Astrocyte (in vitro differentiated cells and primary cell): ENCODE data around the gene DOCK11. TPM values are rescaled to one million over a fixed set of nuclear protein-coding genes. Genes with fewer than 3 reads are reported as not detected.
A peak's percentile ranks its signal among the peaks of the same experiment; 100 is the strongest.
"Not testable (repeated sequence)": the region's sequence is repeated elsewhere in the genome, so short reads cannot be mapped to it uniquely, and the experiment has no call there.

Experiments used
- DNase-seq: peaks from one replicate; pipeline ENCODE4 v3.0.0-alpha.2; 2010; ENCODE audit warnings: low read depth
- FAIRE-seq: peaks from 2 replicates; lab custom pipeline; 2011; peaks lifted over from hg19 to GRCh38; lab: Jason Lieb, UNC
- H2AFZ ChIP-seq: 2 replicates; pipeline ENCODE4 v1.6.0; 2012; ENCODE audit warnings: low read depth, low read length, inconsistent platforms
- H3K27ac ChIP-seq: 2 replicates; pipeline ENCODE4 v1.5.1; 2011; ENCODE audit warnings: low read depth, low read length, inconsistent platforms
- H3K27me3 ChIP-seq: 2 replicates; pipeline ENCODE4 v1.6.0; 2011; ENCODE audit warnings: low read length, inconsistent platforms; ENCODE audit not compliant: insufficient read depth
- H3K36me3 ChIP-seq: 2 replicates; pipeline ENCODE4 v1.5.1; 2011; ENCODE audit warnings: low read length, inconsistent platforms; ENCODE audit not compliant: insufficient read depth
- H3K4me1 ChIP-seq: 2 replicates; pipeline ENCODE4 v1.5.1; 2011; ENCODE audit warnings: low read length, inconsistent platforms; ENCODE audit not compliant: insufficient read depth
- H3K4me2 ChIP-seq: 2 replicates; pipeline ENCODE4 v1.6.0; 2012; ENCODE audit warnings: low read length, inconsistent platforms
- H3K4me3 ChIP-seq: 2 replicates; pipeline ENCODE4 v1.5.1; 2011; ENCODE audit warnings: low read depth, mild to moderate bottlenecking, low read length, inconsistent platforms; ENCODE audit not compliant: insufficient read depth
- H3K79me2 ChIP-seq: 2 replicates; pipeline ENCODE4 v1.6.0; 2012; ENCODE audit warnings: mild to moderate bottlenecking, low read length, inconsistent platforms; ENCODE audit not compliant: insufficient read depth
- H3K9ac ChIP-seq: 2 replicates; pipeline ENCODE4 v1.6.0; 2012; ENCODE audit warnings: mild to moderate bottlenecking, low read length, inconsistent platforms
- H3K9me3 ChIP-seq: 2 replicates; pipeline ENCODE4 v1.5.1; 2012; ENCODE audit warnings: low read depth, mild to moderate bottlenecking, low read length, inconsistent platforms; ENCODE audit not compliant: insufficient read depth
- H4K20me1 ChIP-seq: 2 replicates; pipeline ENCODE4 v1.6.0; 2012; ENCODE audit warnings: low read length, inconsistent platforms; ENCODE audit not compliant: insufficient read depth
- H3K27ac Mint-ChIP-seq: one replicate; pipeline ENCODE4 v1.8.0; 2021; ENCODE audit warnings: mild to moderate bottlenecking, mixed read lengths; ENCODE audit not compliant: unreplicated experiment
- H3K27me3 Mint-ChIP-seq: one replicate; pipeline ENCODE4 v1.8.0; 2021; ENCODE audit warnings: low read depth, mixed read lengths; ENCODE audit not compliant: unreplicated experiment
- H3K36me3 Mint-ChIP-seq: one replicate; pipeline ENCODE4 v1.8.0; 2021; ENCODE audit warnings: low read depth, mixed read lengths; ENCODE audit not compliant: unreplicated experiment
- H3K4me1 Mint-ChIP-seq: one replicate; pipeline ENCODE4 v1.8.0; 2021; ENCODE audit warnings: low read depth, mixed read lengths; ENCODE audit not compliant: unreplicated experiment
- H3K4me3 Mint-ChIP-seq: one replicate; pipeline ENCODE4 v1.8.0; 2021; ENCODE audit warnings: mild to moderate bottlenecking, moderate library complexity, mixed read lengths; ENCODE audit not compliant: unreplicated experiment
- H3K9me3 Mint-ChIP-seq: one replicate; pipeline ENCODE4 v1.8.0; 2021; ENCODE audit warnings: mild to moderate bottlenecking, mixed read lengths; ENCODE audit not compliant: unreplicated experiment
- CTCF ChIP-seq: IDR thresholded peaks from 2 replicates; pipeline ENCODE4 v1.5.1; 2011; ENCODE audit warnings: low read depth, mild to moderate bottlenecking, inconsistent platforms, low read length, moderate library complexity; ENCODE audit not compliant: insufficient read depth
- EZH2 ChIP-seq: IDR thresholded peaks from 2 replicates; pipeline ENCODE4 v1.6.1; 2012; ENCODE audit warnings: mild to moderate bottlenecking, low read length, inconsistent platforms; ENCODE audit not compliant: insufficient read depth
- total RNA-seq: library from RNA; stranded (reverse); gene quantifications from 2 replicates; pipeline ENCODE4 v1.2.1, GENCODE V29; 2021

The DOCK11 gene
- total RNA-seq, 1 donor from 2014 or later: 4.7 TPM

GRCh38 chrX:118459494-118459893 lies 36.1 kb upstream of the DOCK11 start:
- no peak overlapping the region for H3K4me2 ChIP-seq
- Mint-ChIP-seq H3K9me3 (no peaks in the 10 kb centered on the region), H3K4me3 (no peak overlapping the region), H3K36me3 (no peaks in the 10 kb centered on the region), H3K27ac (no peak overlapping the region), H3K27me3 (peaks cover 3% of the 10 kb centered on the region), H3K4me1 (no peaks in the 10 kb centered on the region)
- no peaks in the 10 kb centered on the region for H4K20me1 ChIP-seq
- H2AFZ ChIP-seq: no peak overlapping the region
- no peak for TF ChIP-seq EZH2
- TF ChIP-seq CTCF: peak; percentile 38
- H3K9ac ChIP-seq: no peak overlapping the region
- H3K27me3 ChIP-seq: no peaks in the 10 kb centered on the region
- H3K4me3 ChIP-seq: no peak overlapping the region
- FAIRE-seq (peak; percentile 41), DNase-seq (peak; percentile 8)
- no peaks in the 10 kb centered on the region for H3K36me3 ChIP-seq
- no peaks in the 10 kb centered on the region for H3K79me2 ChIP-seq
- no peaks in the 10 kb centered on the region for H3K4me1 ChIP-seq
- H3K9me3 ChIP-seq: no peaks in the 10 kb centered on the region
- no peak overlapping the region for H3K27ac ChIP-seq

GRCh38 chrX:118464501-118464900 lies 31.1 kb upstream of the DOCK11 start:
- H2AFZ ChIP-seq: no peak overlapping the region
- no peaks in the 10 kb centered on the region for H4K20me1 ChIP-seq
- no peak overlapping the region for H3K4me2 ChIP-seq
- no peak for DNase-seq
- Mint-ChIP-seq H3K27me3 (peaks cover 5% of the 10 kb centered on the region), H3K36me3 (no peaks in the 10 kb centered on the region), H3K4me3 (no peak overlapping the region), H3K4me1 (no peaks in the 10 kb centered on the region), H3K27ac (no peak overlapping the region), H3K9me3 (no peaks in the 10 kb centered on the region)
- H3K9ac ChIP-seq: no peak overlapping the region
- H3K36me3 ChIP-seq: no peaks in the 10 kb centered on the region
- no peaks in the 10 kb centered on the region for H3K4me1 ChIP-seq
- H3K27me3 ChIP-seq: no peaks in the 10 kb centered on the region
- FAIRE-seq: no peak
- no peak overlapping the region for H3K27ac ChIP-seq
- H3K4me3 ChIP-seq: no peak overlapping the region
- no peaks in the 10 kb centered on the region for H3K79me2 ChIP-seq
- no peaks in the 10 kb centered on the region for H3K9me3 ChIP-seq
- TF ChIP-seq EZH2 (no peak), CTCF (no peak)

GRCh38 chrX:118468122-118468521 lies 27.5 kb upstream of the DOCK11 start:
- Histone ChIP-seq H3K9ac (no peak overlapping the region), H3K27me3 (no peaks in the 10 kb centered on the region), H3K4me2 (no peak overlapping the region), H3K9me3 (no peaks in the 10 kb centered on the region), H3K4me1 (no peaks in the 10 kb centered on the region), H3K79me2 (no peaks in the 10 kb centered on the region), H3K4me3 (no peak overlapping the region), H3K36me3 (no peaks in the 10 kb centered on the region), H3K27ac (no peak overlapping the region), H2AFZ (no peak overlapping the region), H4K20me1 (no peaks in the 10 kb centered on the region)
- TF ChIP-seq CTCF (no peak), EZH2 (no peak)
- DNase-seq (no peak), FAIRE-seq (peak; percentile 32)
- Mint-ChIP-seq H3K4me3 (no peak overlapping the region), H3K27ac (no peak overlapping the region), H3K36me3 (no peaks in the 10 kb centered on the region), H3K9me3 (no peaks in the 10 kb centered on the region), H3K27me3 (peaks cover 5% of the 10 kb centered on the region), H3K4me1 (no peaks in the 10 kb centered on the region)

GRCh38 chrX:118470721-118471347 lies 24.8 kb upstream of the DOCK11 start:
- not testable (repeated sequence) for H4K20me1 ChIP-seq, DNase-seq, H3K27me3 Mint-ChIP-seq, H3K27ac Mint-ChIP-seq, H3K27me3 ChIP-seq, H3K4me3 Mint-ChIP-seq, H3K9me3 Mint-ChIP-seq, H3K4me1 Mint-ChIP-seq, H3K36me3 ChIP-seq, H3K36me3 Mint-ChIP-seq, H3K9me3 ChIP-seq, H3K27ac ChIP-seq, H3K4me1 ChIP-seq, H3K4me2 ChIP-seq, H3K4me3 ChIP-seq, H3K79me2 ChIP-seq, H2AFZ ChIP-seq, H3K9ac ChIP-seq, FAIRE-seq
